Motor neuron (in vitro differentiated cells): ENCODE results near the gene PLA2G4A. TPM values are rescaled to one million over a fixed set of nuclear protein-coding genes. Genes with fewer than 3 reads are reported as not detected.

Experiments
- ATAC-seq, 8 experiments: fragments of 200-7000 bp; cut with Tn5 transposase; replicated peaks in 6 of 8; 2 replicates each; pipeline ENCODE4 v1.8.0; 2021; ENCODE audit warnings: mild to moderate bottlenecking in 8 of 8, moderate library complexity in 8 of 8
- H3K27ac ChIP-seq, 2 donors: fragments of 250-450 bp; sonication (Bioruptor Pico); 2 replicates each; pipeline ENCODE4 v1.9.0; 2021; ENCODE audit warnings: antibody characterized with exemption in 2 of 2, mild to moderate bottlenecking in 2 of 2, moderate library complexity in 1 of 2
- H3K4me1 ChIP-seq, 2 donors: fragments of 250-450 bp; sonication (Bioruptor Pico); replicated peaks in 1 of 2; 2 replicates each; pipeline ENCODE4 v1.6.1; 2021; ENCODE audit warnings: antibody characterized with exemption in 2 of 2, mild to moderate bottlenecking in 2 of 2, moderate library complexity in 1 of 2
- H3K4me3 ChIP-seq, 5 donors: fragments of 250-450 bp; sonication (Bioruptor Pico); 2 replicates each; pipeline ENCODE4 v1.9.0; 2021; ENCODE audit warnings: antibody characterized with exemption in 5 of 5, mild to moderate bottlenecking in 5 of 5, moderate library complexity in 4 of 5
- whole genome bisulfite sequencing, 10 experiments: fragments of 450-650 bp; shearing (Covaris generic); methylation state at CpG; one replicate each; pipeline ENCODE4 v1.0.0; 2022; 5-methylcytosine and 5-hydroxymethylcytosine counted together
- in situ Hi-C, 9 experiments: fragments of 400-800 bp; cut with MboI; loops; one replicate each; pipeline ENCODE4 v1.15.0; 2021; ENCODE audit warnings: low sequenced_read_pairs in 9 of 9, low pct_unique_long_range_greater_than_20kb in 2 of 9; ENCODE audit not compliant: unreplicated experiment in 9 of 9
- total RNA-seq, 8 experiments: library from RNA; unstranded; fragments of 300-600 nt; gene quantifications; 2 replicates each; pipeline versions ENCODE4 v1.2.3 to v1.2.4, GENCODE V29; 2022

PLA2G4A gene
- total RNA-seq, 8 experiments from 2014 or later: 2.9 to 74.0 (median 5.9) TPM

- Histone ChIP-seq H3K4me3 (no peak overlapping the region), H3K27ac (no peak overlapping the region), H3K4me1 (no peaks in the 10 kb centered on the region)
- no peak for ATAC-seq
- in situ Hi-C loops: no loop called here
- 0 to 94% (median 80%) methylated on average over 1 to 2 of the region's 2 CpGs for WGBS, 10 experiments
These were observed 10.3 kb downstream of the PLA2G4A start for GRCh38 chr1:186839041-186839400.

GRCh38 chr1:186841599-186841998 lies 12.8 kb downstream of the PLA2G4A start:
- in situ Hi-C loops: no loop called here
- no peak for ATAC-seq
- H3K4me1 ChIP-seq: peaks cover 0 to 7% of the 10 kb centered on the region in 2 donors
- no peak overlapping the region for H3K27ac ChIP-seq
- H3K4me3 ChIP-seq: no peak overlapping the region
- WGBS, 10 experiments: 33 to 88% (median 75%) methylated on average over 1 to 3 of the region's 3 CpGs; no CpG with 5 or more reads in 3 of the 10 experiments

GRCh38 chr1:186842547-186842946 lies 13.8 kb downstream of the PLA2G4A start:
- WGBS, 10 experiments: 74 to 100% (median 86%) methylated on average over 1 to 4 of the region's 4 CpGs; no CpG with 5 or more reads in 1 of the 10 experiments

GRCh38 chr1:186843226-186843625 lies 14.5 kb downstream of the PLA2G4A start:
- WGBS, 10 experiments: 50 to 100% (median 95%) methylated on average over 1 to 2 of the region's 2 CpGs; no CpG with 5 or more reads in 1 of the 10 experiments
- H3K4me1 ChIP-seq: peaks cover 0 to 7% of the 10 kb centered on the region in 2 donors
- in situ Hi-C loops: no loop called here
- ATAC-seq: no peak
- no peak overlapping the region for H3K27ac ChIP-seq
- no peak overlapping the region for H3K4me3 ChIP-seq

More at GRCh38 chr1:186842547-186842946, 13.8 kb downstream of the PLA2G4A start:
- Histone ChIP-seq H3K4me1 (peaks cover 0 to 7% of the 10 kb centered on the region in 2 donors), H3K4me3 (no peak overlapping the region), H3K27ac (no peak overlapping the region)
- ATAC-seq: no peak
- in situ Hi-C loops: no loop called here

- 76 to 100% (median 94%) methylated on average over 1 to 2 of the region's 2 CpGs; no CpG with 5 or more reads in 3 of the 10 experiments for WGBS, 10 experiments
- H3K27ac ChIP-seq: no peak overlapping the region
- ATAC-seq: no peak
- H3K4me3 ChIP-seq: no peak overlapping the region
- in situ Hi-C loops: no loop called here
- peaks cover 0 to 10% of the 10 kb centered on the region in 2 donors for H3K4me1 ChIP-seq
These were observed 15.2 kb downstream of the PLA2G4A start for GRCh38 chr1:186843931-186844330.

- no peak overlapping the region for H3K4me3 ChIP-seq
- in situ Hi-C loops: no loop called here
- peaks cover 0 to 10% of the 10 kb centered on the region in 2 donors for H3K4me1 ChIP-seq
- ATAC-seq: peak in 2 of 8 experiments; percentile 15 to 27
- WGBS, 10 experiments: 0 to 100% (median 68%) methylated on average over 1 to 3 of the region's 3 CpGs; no CpG with 5 or more reads in 3 of the 10 experiments
- H3K27ac ChIP-seq: no peak overlapping the region
These were observed 16.9 kb downstream of the PLA2G4A start for GRCh38 chr1:186845576-186846210.

GRCh38 chr1:186848509-186849130 lies 19.9 kb downstream of the PLA2G4A start:
- in situ Hi-C loops: no loop called here
- Histone ChIP-seq H3K4me3 (no peak overlapping the region), H3K27ac (no peak overlapping the region), H3K4me1 (peaks cover 0 to 10% of the 10 kb centered on the region in 2 donors)
- peak in 5 of 8 experiments; percentile 26 to 66 (median 50) for ATAC-seq

- Histone ChIP-seq H3K27ac (no peak overlapping the region), H3K4me3 (no peak overlapping the region), H3K4me1 (peaks cover 0 to 10% of the 10 kb centered on the region in 2 donors)
- in situ Hi-C loops: no loop called here
- ATAC-seq: peak in 3 of 8 experiments; percentile 23 to 47 (median 47)
- WGBS, 10 experiments: 42 to 92% (median 87%) methylated on average over 1 to 5 of the region's 5 CpGs
These were observed 20.5 kb downstream of the PLA2G4A start for GRCh38 chr1:186849271-186849671.

- Histone ChIP-seq H3K4me1 (peaks cover 0 to 10% of the 10 kb centered on the region in 2 donors), H3K4me3 (no peak overlapping the region), H3K27ac (no peak overlapping the region)
- ATAC-seq: no peak
- in situ Hi-C loops: no loop called here
These were observed 21.1 kb downstream of the PLA2G4A start for GRCh38 chr1:186849826-186850225.

GRCh38 chr1:186854102-186854501 lies 25.4 kb downstream of the PLA2G4A start:
- 40 to 97% (median 83%) methylated on average over 3 to 4 of the region's 4 CpGs for WGBS, 10 experiments
- H3K27ac ChIP-seq: no peak overlapping the region
- no peak overlapping the region for H3K4me3 ChIP-seq
- ATAC-seq: no peak
- H3K4me1 ChIP-seq: no peaks in the 10 kb centered on the region
- in situ Hi-C loops: no loop called here

GRCh38 chr1:186858923-186859322 lies 30.2 kb downstream of the PLA2G4A start:
- Histone ChIP-seq H3K27ac (no peak overlapping the region), H3K4me1 (no peaks in the 10 kb centered on the region), H3K4me3 (no peak overlapping the region)
- ATAC-seq: no peak
- in situ Hi-C loops: no loop called here

- no peak for ATAC-seq
- 82 to 100% (median 96%) methylated on average over 1 to 2 of the region's 2 CpGs; no CpG with 5 or more reads in 1 of the 10 experiments for WGBS, 10 experiments
- Histone ChIP-seq H3K4me3 (no peak overlapping the region), H3K4me1 (no peaks in the 10 kb centered on the region), H3K27ac (no peak overlapping the region)
- in situ Hi-C loops: no loop called here
These were observed 31.2 kb downstream of the PLA2G4A start for GRCh38 chr1:186859995-186860394.

GRCh38 chr1:186864296-186864695 lies 35.5 kb downstream of the PLA2G4A start:
- Histone ChIP-seq H3K4me1 (no peaks in the 10 kb centered on the region), H3K27ac (no peak overlapping the region), H3K4me3 (no peak overlapping the region)
- no peak for ATAC-seq
- in situ Hi-C loops: no loop called here
- WGBS, 10 experiments: 0 to 100% (median 89%) methylated on average over 1 of the region's 1 CpG

- H3K27ac ChIP-seq: no peak overlapping the region
- 64 to 100% (median 100%) methylated on average over 1 of the region's 1 CpG for WGBS, 10 experiments
- no peak for ATAC-seq
- no peaks in the 10 kb centered on the region for H3K4me1 ChIP-seq
- no peak overlapping the region for H3K4me3 ChIP-seq
- in situ Hi-C loops: no loop called here
These were observed 36.5 kb downstream of the PLA2G4A start for GRCh38 chr1:186865253-186865652.
